GM10266 (cell line): Measurements from ENCODE around the gene PLA2G4B.

Experiments
- DNase-seq: peaks from one replicate; pipeline ENCODE4 v3.0.0; 2012; ENCODE audit errors: extremely low spot score
- TF ChIP-seq, protein P1 (sequence below): IDR thresholded peaks from 2 replicates; pipeline ENCODE4 v1.5.1; 2012; ENCODE audit warnings: mild to moderate bottlenecking, low read depth; ENCODE audit not compliant: control insufficient read depth, insufficient read depth; ENCODE audit errors: missing control alignments

Gene PLA2G4B

DNA sequence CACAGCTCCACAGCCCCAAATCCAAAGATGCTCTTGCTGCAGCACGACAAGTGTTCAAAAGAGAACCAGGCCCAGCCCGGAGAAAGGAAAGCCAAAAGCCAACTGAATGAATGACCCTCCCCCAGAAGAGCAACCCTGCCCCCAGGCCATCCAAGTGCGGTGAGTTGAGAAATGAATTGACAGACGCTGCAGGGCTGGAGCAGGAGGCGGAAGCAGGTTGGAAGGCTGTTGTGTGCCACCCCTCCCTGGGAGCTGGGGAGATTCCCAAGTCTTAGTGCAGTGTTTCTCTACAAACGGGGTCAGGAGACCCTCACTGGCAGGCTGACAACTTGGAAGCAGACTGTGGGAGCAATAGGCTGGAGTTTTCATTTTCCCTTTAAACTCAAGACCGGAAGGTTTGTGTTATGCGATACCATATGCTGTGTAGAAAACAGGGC lies 58.7 kb downstream of the PLA2G4B start:
- no peak for DNase-seq
- TF ChIP-seq, protein P1, sequence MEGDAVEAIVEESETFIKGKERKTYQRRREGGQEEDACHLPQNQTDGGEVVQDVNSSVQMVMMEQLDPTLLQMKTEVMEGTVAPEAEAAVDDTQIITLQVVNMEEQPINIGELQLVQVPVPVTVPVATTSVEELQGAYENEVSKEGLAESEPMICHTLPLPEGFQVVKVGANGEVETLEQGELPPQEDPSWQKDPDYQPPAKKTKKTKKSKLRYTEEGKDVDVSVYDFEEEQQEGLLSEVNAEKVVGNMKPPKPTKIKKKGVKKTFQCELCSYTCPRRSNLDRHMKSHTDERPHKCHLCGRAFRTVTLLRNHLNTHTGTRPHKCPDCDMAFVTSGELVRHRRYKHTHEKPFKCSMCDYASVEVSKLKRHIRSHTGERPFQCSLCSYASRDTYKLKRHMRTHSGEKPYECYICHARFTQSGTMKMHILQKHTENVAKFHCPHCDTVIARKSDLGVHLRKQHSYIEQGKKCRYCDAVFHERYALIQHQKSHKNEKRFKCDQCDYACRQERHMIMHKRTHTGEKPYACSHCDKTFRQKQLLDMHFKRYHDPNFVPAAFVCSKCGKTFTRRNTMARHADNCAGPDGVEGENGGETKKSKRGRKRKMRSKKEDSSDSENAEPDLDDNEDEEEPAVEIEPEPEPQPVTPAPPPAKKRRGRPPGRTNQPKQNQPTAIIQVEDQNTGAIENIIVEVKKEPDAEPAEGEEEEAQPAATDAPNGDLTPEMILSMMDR = no peak
